ENCODE measurements around the gene CFAP52.
"Not testable (repeated sequence)": the region's sequence is repeated elsewhere in the genome, so short reads cannot be mapped to it uniquely, and the experiment has no call there.

The CFAP52 gene

DNA sequence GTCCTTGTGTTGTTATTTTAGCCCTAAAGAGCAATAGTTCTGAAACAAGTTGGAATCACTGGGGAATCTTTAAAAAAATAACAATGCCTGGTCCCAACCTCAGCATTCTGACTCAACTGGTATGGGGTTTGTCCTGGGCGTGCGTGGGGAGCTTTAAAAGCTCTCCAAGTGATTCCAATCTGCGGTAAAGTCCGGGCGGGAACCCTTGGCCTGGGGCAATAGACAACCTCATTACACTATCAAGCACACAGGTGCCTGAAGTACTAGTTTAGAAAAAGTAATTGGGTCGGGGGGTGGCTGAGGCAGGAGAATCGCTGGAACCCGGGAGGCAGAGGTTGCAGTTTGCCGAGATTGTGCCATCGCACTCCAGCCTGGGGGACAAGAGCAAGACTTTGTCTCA lies 5.2 kb upstream of the CFAP52 start:
- DNase-seq (ENCODE audit: low read depth in 3 of 3): no peak

DNA sequence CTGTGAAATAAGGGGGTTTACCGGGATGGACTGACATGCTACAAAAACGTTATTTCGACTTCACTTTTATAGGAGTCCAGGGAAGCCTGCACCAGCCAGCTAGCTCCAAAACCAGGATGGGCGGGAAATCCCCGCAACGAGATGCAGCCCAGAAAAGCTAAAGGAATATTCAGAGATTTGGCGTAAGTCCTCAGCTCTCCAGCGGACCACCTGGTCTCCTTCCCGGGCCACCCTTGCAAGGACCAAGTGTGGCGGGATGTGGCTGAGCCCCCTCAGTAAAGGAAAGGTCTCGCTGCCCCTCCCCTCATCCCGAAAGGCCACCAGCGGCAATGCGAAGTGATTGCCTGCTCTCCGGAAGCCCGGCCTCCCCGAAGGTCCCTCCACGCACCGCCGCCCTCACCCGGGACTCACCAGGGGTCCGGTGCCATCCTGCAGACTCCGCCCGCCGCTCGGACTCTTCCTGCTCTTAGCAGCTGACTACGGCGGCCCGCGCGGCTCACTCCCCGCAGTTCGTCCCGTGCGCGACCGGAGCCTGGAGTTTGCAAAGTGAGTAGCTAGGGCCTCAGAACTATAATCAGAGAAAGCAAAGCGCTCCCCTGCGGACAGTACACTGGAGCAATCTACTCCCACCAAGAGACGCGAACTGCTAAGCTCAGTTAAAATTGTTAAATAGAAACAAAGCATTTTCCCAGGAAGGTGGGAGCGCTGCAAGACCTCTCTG lies 901 bp upstream of the CFAP52 start, which contains the start of gene STX8:
Gene STX8 (minus strand): TSS at position 440 of the 721 bp plus-strand sequence. CDS start 12 bp downstream, at position 428.
- DNase-seq (ENCODE audit: low read depth in 3 of 3): peak; percentile 72 to 83 (median 73)

- no peak for DNase-seq (ENCODE audit: low read depth in 3 of 3)
These were observed 899 bp downstream of the CFAP52 start for GRCh38 chr17:9577373-9577709.

GRCh38 chr17:9587969-9588656 lies 11.7 kb downstream of the CFAP52 start:
- DNase-seq (ENCODE audit: low read depth in 3 of 3): no peak

GRCh38 chr17:9594065-9594464 lies 17.6 kb downstream of the CFAP52 start:
- no peak for DNase-seq (ENCODE audit: low read depth in 3 of 3)

DNA sequence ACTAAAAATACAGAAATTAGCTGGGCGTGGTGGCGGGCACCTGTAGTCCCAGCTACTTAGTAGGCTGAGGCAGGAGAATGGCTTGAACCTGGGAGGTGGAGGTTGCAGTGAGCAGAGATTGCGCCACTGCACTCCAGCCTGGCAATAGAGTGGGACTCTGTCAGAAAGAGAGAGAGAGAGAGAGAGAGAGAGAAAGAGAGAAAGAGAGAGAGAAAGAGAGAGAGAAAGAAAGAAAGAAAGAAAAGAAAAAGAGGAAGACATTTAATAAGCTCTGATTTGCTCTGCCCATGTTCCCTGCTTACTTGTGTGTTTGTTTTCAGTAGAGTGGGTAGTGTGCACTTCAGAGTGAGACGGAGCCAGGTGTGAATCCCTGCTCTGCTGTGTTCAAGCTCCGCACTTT lies 21.2 kb downstream of the CFAP52 start:
- DNase-seq (ENCODE audit: low read depth in 3 of 3): not testable (repeated sequence)

DNA sequence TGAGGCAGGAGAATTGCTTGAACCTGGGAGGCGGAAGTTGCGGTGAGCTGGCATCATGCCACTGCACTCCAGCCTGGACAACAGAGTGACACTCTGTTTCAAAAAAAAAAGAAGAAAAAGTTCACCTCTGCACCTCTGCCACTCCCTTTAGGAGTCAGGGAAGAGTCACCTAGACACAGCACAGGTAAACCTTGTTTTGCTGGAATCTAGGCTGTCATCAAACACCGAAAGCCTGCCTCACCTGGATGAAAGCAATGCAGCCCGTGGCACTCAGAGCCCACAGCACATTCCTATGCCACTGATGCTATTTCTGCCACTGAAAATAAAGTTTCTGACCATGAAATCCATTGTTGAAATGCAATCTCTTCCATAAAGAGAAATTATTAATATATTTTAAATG lies 22.2 kb downstream of the CFAP52 start:
- no peak for DNase-seq (ENCODE audit: low read depth in 3 of 3)

- DNase-seq (ENCODE audit: low read depth in 3 of 3): not testable (repeated sequence)
These were observed 28.1 kb downstream of the CFAP52 start for GRCh38 chr17:9604583-9604982.

GRCh38 chr17:9606453-9606852 lies 30.0 kb downstream of the CFAP52 start:
- no peak for DNase-seq (ENCODE audit: low read depth in 3 of 3)

GRCh38 chr17:9607058-9607457 lies 30.6 kb downstream of the CFAP52 start:
- not testable (repeated sequence) for DNase-seq (ENCODE audit: low read depth in 3 of 3)

GRCh38 chr17:9611557-9611956 lies 35.1 kb downstream of the CFAP52 start:
- DNase-seq (ENCODE audit: low read depth in 3 of 3): no peak

DNA sequence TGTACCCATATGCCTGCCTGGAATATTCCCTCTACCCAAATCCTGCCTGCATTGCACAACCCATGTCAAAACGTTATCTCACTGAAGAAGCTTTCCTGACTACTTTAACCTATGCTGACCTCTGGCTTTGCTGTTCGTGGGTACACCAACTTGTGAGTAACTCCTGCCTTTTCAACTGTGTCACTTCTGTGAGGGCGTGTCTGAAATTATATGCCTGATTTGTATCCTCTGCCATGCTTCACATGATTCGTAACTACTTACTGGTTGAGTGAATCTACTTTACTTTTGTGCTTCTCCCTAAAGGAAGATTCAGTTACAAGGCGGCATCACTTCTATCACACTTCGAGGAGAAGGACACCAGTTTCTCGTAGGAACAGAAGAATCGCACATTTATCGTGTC lies 35.6 kb downstream of the CFAP52 start:
- DNase-seq (ENCODE audit: low read depth in 3 of 3): no peak

DNA sequence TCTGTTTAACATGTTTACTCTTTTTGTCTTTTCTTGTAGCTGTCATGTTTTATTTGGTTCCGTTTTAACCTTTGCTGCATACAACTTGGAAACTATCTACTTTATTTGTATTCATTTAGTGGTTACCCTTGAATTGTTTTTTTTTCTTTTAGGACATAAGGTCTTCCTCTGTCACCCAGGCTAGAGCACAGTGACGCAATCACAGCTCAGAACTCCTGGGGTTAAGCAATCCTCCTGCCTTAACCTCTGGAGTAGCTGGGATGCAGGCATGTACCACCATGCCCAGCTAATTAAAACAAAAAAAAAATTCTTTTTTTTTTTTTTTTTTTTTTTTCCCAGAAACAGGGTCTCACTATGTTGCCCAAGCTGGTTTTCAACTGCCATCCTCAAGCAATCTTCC lies 39.0 kb downstream of the CFAP52 start:
- no peak for DNase-seq (ENCODE audit: low read depth in 3 of 3)

DNA sequence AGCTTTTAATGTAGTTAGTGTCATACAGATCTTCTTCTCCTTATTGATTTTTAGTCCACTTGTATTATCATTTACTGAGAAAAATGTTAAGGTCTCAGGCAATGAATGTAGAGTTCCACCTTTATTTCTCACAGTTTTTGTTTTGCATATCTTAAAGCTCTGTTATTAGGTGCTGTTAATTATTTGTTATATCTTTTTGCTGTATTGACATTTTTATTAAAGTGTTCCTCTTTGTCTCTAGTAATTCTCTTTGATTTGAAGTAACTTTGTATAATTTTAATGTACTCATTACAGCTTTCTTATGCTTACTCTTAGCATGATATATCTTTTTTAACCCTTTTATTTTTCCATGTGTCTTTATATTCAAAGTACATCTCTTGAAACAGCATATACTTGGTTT lies 46.5 kb downstream of the CFAP52 start:
- DNase-seq (ENCODE audit: low read depth in 3 of 3): no peak

DNA sequence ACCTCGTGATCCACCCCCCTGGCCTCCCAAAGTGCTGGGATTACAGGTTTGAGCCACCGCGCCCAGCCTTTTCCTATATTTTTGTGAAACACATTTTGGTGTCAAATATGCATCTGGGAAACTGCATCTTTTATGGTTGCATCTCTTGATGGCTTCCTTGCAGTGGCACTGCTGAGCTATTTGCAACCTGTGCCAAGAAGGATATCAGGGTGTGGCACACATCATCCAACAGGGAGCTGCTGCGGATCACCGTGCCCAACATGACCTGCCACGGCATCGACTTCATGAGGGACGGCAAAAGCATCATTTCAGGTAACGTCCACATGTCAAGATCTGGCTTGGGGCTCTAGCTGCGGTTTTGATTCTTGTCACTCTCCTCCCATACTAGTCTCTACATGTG lies 52.1 kb downstream of the CFAP52 start:
- DNase-seq (ENCODE audit: low read depth in 3 of 3): no peak

DNA sequence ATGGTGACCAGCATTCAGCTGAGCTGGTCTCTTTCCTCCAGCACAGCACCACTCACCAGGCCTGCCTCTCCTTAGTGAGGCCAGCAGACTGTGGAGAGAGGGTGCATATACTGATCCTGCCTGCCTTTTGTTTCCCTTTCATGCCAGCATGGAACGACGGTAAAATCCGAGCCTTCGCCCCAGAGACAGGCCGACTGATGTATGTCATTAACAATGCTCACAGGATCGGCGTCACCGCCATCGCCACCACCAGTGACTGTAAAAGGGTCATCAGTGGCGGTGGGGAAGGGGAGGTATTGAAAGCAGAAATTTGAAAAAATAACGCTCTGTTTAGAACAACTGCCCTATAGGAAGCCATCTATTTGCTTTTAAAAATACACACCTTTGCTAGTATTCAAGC lies 56.3 kb downstream of the CFAP52 start:
- no peak for DNase-seq (ENCODE audit: low read depth in 3 of 3)

DNA sequence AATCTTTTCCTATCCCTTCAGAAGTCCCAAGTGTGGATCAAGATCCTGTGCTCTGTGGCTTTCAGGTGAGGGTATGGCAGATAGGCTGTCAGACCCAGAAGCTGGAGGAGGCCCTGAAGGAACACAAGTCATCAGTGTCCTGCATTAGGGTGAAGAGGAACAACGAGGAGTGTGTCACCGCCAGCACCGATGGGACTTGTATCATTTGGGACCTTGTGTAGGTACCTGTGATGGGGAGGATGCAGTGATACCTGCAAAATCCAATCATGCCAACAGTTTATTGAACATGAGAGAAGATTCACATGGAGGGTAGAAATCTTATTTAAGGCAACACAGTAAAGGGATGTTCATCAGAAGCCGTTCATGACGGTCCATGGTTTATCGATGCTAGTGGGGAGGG lies 58.9 kb downstream of the CFAP52 start:
- DNase-seq (ENCODE audit: low read depth in 3 of 3): no peak

GRCh38 chr17:9636501-9636900 lies 60.1 kb downstream of the CFAP52 start:
- DNase-seq (ENCODE audit: low read depth in 3 of 3): no peak

- DNase-seq (ENCODE audit: low read depth in 3 of 3): not testable (repeated sequence)
These were observed 63.9 kb downstream of the CFAP52 start for GRCh38 chr17:9640388-9640787.

GRCh38 chr17:9643611-9644010 lies 67.2 kb downstream of the CFAP52 start:
- no peak for DNase-seq (ENCODE audit: low read depth in 3 of 3)

DNA sequence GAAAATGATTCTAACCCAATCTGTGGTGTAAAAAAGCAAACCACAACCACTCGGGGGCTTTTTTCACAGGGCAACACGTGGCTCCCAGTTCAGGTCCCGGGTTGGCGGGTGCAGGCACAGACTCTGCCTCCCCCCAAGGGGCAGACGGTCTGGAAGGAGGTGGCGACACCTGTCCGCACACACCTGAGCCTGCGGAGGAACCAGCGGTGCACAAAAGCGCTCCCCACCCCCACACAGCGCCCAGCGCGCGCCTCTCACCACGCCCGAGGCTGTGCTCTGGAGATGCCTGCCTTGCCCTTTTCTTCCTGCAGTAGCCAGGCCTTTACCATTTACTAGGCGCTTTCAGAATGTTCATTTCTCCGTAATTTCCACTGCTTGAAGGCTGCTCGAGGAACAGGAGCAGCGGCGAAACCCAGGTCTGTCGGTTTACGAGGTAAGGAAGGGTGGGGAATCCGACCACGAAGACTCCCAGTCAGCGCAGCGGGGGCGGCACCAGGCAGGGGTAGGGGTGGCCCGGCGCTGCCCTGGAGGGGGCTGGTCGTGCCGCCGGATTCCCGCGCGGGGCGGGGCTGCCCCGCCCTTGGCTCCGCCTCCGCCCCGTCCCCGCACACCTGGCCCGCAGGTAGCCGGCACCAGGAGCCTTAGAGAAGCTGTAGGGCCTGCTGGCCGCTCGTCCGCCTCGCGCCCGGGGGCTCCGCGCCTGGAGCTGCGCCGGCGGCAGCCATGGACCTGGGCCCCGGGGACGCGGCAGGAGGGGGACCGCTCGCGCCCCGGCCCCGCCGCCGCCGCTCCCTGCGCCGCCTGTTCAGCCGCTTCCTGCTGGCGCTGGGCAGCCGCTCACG lies 68.7 kb downstream of the CFAP52 start, which contains the start of gene USP43:
Gene USP43 (plus strand): TSS at position 608 of the 842 bp plus-strand sequence. CDS start 116 bp downstream, at position 724.
- DNase-seq (ENCODE audit: low read depth in 3 of 3): peak in 1 of 3 experiments; percentile 32

DNA sequence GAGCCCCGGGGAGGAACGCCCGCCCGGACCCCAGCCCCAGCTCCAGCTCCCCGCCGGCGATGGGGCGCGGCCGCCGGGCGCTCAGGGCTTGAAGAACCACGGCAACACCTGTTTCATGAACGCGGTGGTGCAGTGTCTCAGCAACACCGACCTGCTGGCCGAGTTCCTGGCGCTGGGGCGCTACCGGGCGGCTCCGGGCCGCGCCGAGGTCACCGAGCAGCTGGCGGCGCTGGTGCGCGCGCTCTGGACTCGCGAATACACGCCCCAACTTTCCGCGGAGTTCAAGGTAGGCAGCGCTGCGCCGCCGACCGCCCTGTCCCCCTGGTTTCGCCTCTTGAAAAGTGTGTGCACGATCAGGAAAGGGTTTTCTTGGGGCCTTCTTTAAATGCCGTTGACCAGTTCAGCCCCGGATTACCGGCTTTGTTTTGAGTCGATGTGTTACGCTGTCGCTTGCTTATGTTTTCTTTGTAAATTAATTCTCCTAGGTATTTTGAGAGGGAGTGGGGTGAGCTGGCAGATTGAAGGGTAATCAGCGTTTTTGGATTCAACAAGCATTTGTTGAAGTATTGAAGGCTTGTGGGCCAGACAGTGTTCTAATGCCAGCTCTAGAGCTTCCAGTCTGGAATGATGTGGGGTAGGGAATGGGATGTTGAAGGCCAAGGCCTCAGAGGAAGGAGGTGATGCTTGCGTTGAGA lies 69.6 kb downstream of the CFAP52 start:
- peak in 1 of 3 experiments; percentile 32 for DNase-seq (ENCODE audit: low read depth in 3 of 3)
